HS-27A (cell line): ENCODE results near the gene SLC35B1.
A peak's percentile ranks its signal among the peaks of the same experiment; 100 is the strongest.

ENCODE experiments used
- DNase-seq: peaks from one replicate; pipeline ENCODE4 v3.0.0-alpha.2; 2012; ENCODE audit warnings: low read depth, missing footprints

The SLC35B1 gene, protein sequence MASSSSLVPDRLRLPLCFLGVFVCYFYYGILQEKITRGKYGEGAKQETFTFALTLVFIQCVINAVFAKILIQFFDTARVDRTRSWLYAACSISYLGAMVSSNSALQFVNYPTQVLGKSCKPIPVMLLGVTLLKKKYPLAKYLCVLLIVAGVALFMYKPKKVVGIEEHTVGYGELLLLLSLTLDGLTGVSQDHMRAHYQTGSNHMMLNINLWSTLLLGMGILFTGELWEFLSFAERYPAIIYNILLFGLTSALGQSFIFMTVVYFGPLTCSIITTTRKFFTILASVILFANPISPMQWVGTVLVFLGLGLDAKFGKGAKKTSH

DNA sequence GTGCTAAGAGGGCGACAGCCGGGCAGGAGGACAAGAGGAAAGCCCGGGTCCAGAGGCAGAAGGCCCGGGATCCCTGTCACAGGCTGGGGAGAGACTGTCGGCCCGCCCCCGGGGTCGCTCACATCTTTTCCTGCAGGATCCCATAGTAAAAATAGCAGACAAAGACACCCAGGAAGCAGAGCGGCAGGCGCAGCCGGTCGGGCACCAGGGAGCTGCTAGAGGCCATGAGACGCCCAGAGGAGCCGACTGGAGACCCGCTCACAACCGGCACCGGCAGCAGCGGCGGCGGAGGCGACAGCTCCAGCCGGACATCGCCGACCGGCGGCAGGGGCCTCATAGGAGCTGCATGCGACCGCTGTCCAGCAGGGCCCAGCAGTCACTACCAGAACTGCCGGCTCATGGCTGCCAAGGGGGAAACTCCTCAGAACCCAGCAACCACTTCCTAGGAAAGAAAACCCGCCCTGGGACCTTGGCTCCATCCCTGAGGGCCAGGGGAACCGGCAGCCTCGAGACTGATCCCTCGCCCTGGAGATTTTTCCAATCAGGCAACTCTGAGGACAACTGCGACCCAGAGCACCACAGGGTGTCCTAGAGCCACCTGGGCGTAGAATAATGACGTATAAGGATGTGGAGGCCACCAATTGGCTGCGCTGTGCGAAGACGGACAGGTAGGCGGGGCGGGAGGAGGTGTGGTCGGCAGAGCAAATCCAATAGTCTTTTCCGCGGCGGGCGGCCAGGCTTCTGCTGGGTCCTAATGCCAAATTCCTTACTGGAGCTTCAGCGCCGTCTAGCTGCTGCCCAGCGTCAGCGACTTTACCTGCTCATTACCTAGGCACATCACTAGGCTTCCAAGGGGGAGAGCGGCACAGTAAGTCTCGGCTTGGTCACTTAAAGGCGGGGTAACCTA lies at the start of gene SLC35B1:
Gene SLC35B1 (minus strand): TSS at position 357 of the 907 bp plus-strand sequence. CDS start 131 bp downstream, at position 226.
- DNase-seq = peak; percentile 95

DNA sequence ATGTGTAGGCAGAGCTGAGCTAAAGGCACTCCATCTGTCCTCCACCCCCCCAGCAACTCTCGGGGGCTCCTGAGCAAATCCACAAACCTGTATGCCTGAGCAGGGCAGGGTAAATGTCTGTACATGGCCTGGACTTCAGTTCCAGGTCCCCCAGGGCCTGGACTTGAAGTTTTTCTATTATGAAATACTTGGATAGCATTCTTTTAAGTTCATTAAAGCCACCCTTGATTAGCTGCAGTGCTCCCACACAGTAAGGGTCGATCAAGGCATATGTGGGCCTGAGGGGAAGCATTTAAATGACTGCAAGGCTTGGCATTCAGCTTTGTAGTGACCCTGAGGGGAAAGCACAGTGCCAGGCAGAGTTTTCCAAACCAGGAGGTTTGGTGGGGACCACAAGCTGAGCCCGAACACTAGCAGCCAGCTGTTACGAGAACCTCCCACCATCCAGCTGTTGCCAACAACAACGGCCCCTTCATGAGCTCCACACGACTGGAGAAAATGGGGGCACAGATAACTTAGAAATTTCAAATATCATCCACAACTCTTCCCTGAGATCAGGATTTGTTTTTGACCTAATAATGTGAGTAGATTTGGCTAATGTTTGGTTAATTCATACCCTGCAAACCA lies 49.5 kb upstream of the SLC35B1 start:
- DNase-seq = no peak

DNA sequence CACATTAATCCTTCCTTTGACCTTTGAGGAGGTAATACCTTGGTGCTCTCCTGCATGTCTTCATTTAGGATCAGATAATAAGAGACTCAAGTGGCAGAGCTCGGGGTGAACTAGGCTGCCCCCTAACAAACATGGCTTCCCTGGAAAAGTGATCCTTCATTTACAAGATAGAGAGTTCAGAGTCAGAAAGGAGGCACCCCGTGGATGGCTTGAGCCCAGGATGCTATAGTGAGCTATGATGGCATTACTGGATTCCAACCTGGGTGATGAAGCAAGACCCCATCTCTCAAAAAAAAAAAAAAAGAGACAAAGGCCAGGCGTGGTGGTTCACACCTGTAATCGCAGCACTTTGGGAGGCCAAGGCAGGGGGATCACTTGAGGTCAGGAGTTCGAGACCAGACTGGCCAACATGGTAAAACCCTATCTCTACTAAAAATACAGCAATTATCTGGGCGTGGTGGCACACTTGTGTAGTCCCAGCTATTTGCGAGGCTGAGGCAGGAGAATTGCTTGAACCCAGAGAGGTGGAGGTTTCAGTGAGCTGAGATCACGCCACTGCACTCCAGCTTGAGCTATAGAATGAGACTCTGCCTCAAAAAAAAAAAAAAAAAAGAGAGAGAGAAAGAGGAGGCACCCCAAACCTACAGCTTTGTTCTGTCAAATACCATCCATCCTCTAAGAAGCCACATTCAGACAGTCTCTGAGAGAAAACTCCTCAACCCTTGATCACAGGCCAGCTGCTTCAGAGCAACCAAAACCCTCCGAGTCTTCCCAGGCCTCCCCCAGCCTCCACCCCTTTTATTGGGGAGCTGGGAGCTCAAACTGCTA lies 48.8 kb upstream of the SLC35B1 start:
- no peak for DNase-seq

DNA sequence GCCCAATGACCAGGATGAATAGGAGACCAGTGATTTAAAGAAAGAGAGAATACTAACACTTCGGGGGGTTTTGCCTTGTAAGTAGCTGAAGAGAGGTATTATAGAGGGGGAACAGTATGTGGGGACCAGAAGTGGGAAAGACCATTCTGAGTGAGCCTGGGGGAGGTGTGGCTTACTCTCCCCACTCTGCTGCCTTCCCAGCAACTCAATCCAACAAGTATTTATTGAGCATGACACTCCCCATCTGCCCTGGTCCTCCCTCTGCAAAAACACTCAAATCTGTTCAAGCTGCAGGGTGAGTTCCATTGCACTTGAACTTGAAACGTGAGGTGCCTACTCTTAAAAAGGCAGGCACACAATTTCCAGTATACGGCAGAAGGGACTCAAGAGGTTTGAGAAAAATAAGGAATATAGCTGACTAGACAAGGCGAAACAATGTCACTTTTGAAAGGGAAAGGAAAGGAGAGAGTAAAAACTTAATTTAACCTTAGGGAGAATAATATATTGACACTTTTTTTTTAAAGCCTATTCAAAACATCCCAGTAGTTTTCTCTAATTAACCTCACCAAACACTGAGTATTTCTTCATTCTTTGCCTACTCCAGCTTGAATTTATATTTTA lies 48.0 kb upstream of the SLC35B1 start:
- DNase-seq = no peak

DNA sequence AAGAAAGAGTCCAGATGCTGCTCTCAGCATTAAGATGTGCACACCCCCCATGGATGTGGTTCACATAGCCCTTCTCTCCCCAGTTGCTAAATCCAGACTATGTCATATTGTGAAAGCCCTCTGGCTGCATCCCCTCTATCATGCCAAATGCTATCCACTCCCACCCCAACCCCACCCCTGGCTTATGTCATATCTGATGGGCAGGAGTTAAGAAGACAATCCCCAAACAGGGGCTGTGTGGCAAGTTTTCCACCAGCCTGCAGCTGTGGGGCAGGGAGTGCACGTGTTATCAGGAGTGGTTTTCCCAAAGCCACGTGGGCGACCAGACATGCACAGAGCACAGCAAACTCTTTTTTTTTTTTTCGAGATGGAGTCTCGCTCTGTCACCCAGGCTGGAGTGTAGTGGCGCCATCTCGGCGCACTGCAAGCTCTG lies 46.2 kb upstream of the SLC35B1 start:
- no peak for DNase-seq

DNA sequence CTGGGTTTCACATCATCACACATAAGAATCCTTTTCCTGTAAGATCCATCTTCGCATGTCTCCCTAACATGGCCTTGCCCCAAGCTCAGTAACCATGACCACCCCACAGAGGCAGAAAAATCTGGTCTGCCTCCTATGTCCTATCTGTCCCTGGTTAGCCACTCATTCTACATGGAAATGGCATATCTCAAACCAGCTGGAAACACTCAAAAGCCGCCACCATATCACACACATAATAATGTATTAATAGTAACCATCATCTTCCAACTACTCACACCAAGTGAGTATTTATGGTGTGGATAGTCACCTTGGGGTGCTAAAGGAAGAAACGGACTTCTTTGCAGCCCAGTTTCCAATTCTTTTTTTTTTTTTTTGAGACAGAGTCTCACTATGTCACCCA lies 44.7 kb upstream of the SLC35B1 start:
- no peak for DNase-seq

DNA sequence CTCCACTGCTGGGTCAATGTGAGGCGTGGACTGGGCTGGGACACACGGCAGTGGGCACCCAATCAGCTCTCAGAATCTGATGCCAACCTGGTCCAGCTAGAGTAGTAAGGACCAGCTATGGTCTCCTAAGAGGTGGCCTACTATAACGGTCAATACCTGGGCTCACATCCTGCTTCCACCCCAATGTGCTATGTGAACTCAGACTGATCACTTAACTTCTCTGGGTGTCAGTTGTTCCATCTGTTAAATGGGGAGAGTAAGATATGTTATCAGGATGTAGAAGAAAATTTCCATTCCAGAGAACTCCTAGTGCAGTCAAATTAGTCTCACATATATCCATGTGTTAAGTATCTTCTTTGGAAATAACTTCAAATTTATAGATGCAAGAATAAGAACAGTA lies 42.0 kb upstream of the SLC35B1 start:
- no peak for DNase-seq

DNA sequence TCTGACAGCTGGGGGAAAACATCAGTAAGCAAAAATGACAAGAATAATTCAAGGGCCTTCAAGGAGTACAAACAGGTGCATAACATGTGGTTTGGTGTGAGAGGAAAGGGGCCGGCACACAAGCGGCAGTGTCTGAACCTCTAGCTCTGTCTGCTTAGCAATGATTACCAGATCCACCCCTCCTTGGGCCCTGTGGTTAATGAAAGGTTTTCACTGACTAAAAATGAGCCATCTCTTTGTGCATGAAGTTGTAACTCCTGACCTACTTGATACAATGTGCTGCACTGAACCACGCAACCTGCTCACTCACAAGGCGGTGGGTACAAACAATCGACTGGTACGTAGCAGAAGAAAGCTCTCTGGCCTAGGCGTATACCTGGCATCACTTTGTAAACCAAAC lies 41.0 kb upstream of the SLC35B1 start:
- DNase-seq = no peak

DNA sequence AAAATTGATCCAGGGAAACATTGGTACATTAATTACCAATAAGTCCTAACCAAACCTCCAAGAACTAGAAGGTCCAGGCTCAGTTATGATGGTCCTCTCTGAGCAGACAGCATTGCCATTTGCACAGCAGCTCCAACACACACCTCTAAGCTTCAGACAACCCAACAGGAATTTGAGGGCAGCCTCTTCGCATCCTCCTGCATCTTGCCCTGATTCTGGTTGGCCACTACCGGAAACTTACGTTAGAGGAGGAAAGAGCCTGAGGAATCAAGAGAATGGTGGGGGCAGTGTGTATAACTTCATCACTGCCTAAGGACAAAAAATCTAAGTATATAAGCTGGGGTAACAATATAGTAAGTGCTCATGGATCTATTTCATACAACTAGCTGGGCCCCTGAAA lies 40.5 kb upstream of the SLC35B1 start:
- DNase-seq = no peak

DNA sequence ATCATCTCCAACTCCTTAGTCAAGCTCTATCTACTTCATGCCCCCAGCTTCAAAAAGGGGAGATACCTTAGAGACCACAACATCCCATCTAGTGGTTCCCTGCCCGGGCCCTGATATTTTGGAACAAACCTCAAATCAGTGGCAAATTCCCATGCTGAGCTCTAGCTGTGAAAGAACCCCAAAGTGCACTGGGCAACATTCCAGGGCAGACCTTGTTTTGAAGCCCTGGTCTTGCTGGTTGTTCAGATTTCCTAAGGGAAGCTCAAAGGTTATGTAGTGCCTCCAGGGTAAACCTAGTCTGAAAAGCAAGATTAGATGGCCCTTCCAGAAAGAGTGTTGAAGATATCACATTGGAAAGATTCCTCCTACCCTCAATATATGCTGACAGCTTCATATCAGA lies 39.9 kb upstream of the SLC35B1 start:
- no peak for DNase-seq

DNA sequence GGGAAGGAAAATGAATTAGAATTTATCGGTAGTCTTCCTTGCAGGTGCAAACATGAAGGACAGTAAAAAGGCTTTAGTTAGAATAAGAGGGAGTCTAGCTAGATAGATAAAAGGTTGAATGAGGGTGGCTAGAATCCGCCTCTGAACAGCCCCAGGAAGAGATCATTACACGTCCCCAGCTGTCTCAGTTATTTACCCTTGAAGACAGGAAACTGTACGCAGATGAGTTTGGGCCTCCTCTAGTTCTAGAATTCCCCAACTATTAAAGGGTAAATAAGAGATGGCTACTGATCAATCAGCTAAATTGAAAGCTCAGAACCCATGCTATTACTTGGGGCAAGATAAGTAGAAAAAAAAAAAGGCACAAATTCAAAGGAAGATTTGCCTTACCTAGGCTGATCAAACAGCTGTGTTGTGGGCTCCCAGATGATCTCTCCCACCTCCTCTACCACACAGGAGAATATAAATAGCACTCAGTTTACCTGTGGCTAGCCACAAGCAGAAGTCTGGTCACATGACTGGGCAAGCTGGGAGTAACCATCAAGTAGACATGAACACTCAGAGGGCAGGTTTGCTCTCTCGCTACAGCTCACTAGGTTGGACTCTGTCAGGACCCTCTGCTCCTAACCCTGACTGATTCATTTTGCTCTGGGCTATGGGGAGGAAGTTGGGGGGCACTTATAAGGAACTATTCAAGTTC lies 39.2 kb upstream of the SLC35B1 start:
- no peak for DNase-seq

DNA sequence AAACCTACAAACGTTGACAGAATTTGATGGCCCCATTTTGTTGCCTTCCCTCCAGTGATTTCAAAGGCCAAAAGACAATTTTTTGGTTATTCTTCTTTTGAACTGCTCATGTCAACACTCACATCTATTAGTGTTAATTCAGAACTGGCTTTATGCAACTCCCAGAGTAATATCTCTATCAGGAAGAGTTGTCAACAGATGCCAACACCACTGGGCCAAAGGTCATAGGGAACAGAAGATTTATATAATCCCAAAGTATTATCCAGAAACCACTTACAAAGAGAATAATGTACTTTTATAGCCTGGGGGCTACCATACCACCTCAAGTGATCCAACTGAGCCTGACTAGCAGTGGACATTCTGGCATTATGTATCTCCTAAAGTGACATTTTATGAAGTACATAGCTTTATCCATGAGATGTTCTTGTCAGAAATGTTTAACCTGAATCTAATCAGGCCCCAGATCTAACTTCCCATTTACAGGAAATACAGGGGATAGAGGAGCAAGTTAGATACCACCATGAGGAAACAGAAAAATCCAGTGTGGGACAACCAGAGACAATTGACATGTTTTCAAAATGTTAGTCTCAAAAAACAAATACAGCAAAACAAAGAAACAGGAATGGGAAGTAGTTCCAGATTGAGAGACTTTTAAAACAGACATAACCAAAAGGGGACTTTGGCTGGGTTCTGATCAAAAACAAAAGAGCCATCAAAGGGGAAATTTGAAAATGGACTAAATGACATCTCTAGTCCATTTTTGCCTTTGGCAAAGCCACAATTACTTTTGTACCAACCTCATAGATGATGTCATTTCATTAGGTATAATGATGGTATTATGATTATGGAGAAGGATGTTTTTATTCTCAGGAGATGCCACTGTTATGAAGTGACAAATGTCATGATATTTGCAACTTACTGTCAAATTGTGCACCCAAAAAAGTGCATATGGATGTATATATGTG lies 37.7 kb upstream of the SLC35B1 start:
- DNase-seq = no peak

DNA sequence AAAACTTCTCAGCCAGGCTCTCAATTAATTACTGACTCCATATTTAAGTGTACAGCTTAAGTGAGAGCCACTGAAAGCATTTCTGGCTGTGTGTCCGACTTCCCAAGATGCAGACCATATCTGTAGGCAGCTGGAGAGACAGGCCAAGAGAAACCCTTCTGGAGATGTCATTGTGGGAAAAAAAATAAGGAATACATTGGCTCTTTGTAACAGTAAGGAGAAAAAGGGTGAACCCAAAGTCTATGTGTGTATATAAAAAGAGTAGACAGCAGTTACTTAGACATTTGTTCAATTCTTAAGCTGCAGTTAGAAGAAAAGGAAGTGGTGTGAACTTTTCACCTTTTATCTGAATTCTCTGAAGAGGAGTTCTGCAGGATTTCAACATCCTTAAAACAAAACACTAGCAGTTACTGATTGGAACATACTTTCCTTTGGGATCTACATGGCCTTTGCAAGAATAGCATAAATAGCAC lies 34.4 kb upstream of the SLC35B1 start:
- DNase-seq = no peak

DNA sequence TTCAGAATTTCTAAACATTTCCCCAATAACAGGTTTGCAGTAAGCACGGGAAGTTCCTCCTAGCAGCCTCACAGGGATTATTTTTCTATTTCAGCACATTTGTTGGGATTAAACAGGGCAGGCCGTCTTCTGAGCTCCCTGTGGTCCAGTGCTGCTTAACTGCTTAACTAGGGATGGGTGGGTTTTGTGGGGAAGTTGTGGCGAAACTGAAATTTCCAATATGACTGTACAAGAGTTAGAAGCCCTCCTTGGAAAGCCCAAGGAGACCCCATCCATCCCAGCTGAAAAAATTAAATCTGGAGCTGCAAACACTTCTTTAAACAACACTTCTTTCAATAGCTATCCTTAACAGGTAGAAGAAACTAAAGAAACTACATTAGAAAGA lies 33.9 kb upstream of the SLC35B1 start:
- DNase-seq = no peak

DNA sequence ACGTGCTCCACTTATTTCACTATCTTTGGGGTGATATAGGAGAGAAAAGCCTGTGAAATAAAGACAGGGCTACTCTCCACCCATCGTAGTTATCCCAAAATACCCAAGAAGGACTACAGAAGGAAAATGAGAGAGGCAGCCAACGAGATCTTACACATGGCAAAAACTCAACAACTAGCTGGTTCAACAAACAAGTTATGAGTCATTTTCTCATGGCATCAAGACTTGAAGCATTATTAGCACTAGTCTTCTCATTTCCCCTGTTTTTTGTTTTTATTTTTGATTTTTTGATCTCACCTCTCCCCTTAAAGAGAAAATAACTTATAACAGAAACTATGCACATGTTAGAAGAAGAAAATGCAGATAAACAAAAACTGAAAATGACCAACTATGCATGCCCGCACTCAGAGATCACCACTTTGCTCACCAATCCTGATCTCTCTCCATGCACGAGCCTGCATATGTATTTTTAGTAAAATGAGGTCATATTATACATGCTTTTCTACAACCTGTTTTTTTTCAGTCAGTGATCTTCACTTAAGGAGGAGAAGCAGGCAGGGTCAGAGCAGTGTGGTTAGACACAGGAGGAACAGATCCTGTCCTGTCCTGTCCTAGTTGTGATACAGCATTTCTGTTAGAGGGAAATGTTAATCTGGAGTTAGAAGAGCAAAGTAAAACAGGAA lies 33.4 kb upstream of the SLC35B1 start:
- no peak for DNase-seq

DNA sequence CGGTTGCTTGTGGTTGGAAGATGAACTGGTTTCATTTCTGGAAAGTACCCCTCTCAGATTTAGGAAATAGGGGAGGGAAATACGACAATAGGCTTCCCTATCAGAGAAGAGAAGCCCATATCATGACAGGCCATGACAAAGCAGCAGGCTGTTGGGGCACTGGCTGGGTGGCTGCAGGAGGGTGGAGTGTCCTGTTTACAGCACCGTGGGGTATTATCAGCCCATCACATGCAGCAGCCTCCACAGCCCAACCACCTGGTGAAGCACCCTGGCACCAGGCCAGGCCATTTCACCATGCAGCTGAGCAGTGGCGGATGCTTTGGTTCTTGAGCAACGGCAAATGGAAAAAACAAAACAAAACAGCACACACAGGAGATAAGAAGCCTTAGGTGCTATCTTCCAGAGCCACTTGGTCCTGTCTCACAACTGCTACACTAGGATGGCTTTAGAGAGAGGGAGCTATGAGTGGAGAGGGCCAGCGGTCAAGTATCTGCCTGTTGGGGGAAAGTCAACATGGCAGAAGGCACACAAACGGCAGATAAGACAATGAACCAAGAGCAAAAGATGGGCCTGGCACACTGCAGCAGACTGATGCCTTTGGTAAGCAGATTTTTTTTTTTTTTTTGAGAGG lies 32.0 kb upstream of the SLC35B1 start:
- no peak for DNase-seq

DNA sequence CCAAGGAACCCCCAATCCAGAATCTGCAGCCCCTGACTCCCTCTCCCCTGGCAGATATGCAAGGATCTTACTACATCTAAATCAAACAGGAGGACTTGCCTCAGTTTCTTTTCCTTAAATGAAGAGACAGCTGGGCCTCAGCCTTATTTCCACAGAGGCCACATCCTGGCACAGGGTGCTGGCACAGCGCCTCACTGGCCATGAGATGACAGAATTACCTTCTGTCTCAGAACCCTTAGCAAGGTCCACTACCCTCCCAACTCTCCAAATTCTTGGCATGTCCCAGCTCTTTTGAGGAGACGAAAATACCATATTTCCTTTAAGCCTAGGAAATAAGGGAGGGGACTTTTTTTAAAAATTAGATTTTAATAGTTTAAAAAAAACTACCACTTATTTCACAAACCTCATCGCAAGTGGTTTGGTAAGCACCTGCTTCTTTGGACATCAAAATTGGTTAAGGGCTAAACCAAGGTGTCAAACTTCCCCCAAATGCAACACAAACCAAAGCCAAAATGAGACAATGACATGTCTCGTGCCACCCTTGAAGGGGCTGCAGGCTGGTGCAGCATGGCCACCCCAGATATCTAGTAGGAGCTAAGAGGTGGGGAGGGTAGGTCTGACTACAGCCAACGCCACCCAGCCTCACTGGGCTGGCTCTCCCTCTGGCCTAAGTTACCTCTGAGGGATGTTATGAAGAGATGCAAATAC lies 30.8 kb upstream of the SLC35B1 start:
- DNase-seq = no peak
